ENCODE data around the gene TXK.

- no peak for TF ChIP-seq ZNF589 (CRISPR knock-in tag; conservative IDR thresholded peaks at IDR 0.05)
- no peak for TF ChIP-seq ZUFSP (CRISPR knock-in tag; IDR thresholded peaks at IDR 0.05; ENCODE audit: borderline replicate concordance)
- no peak for TF ChIP-seq CTCF (CRISPR knock-in tag; IDR thresholded peaks at IDR 0.05)
- TF ChIP-seq POLR2A (IDR thresholded peaks at IDR 0.05; ENCODE audit: insufficient read depth in 1 of 2, low read depth in 2 of 2, low read length in 2 of 2): no peak
These were observed 55.6 kb downstream of the TXK start for GRCh38 chr4:48078425-48078824.

Data from HepG2 (cell line).